Activated CD4-positive, alpha-beta T cell treated with anti-CD3 and anti-CD28 coated beads for 24 hours (primary cell): Measurements from ENCODE around the gene RAB23.

ENCODE experiments used
- DNase-seq, 2 donors: peaks; one replicate each; pipeline ENCODE4 v3.0.0-alpha.2; 2020; ENCODE audit warnings: low read depth in 2 of 2

RAB23 gene

GRCh38 chr6:57180596-57180995 is 41.5 kb downstream of the RAB23 start:
- no peak for DNase-seq

DNA sequence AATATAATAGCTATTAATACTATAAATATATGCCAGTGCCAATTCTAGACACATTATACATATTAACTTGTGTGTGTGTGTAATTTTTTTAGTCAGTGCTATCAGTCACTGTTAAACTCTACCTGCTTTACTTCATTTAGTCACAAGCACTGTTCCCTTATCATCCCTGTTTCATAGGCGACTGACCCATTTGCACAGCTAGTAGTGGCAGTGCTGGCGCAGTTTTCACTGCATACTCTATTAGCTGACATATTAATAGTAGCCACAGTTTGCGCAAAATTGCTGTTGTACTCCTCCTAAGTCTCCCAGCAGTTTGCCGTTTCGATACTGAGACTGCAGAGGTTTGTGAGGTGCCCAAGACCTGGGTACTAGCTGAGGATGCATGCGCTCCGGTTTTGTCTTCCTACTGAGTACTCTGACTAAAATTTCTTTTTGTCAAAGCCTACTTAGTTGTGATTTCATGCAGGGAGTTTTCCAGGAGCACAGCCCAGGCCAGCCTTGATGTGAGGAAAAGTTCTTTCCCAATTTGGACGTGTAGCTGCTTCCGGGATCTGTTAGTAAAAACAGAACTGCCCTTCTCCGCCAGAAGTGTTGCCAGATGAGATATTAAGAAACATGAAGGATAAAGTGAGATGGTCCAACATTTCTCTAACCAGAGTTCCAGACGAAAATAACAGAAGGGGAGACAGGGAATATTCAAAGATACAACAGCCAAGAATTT is 44.4 kb downstream of the RAB23 start:
- DNase-seq: no peak

GRCh38 chr6:57174511-57174907 is 47.6 kb downstream of the RAB23 start:
- no peak for DNase-seq

DNA sequence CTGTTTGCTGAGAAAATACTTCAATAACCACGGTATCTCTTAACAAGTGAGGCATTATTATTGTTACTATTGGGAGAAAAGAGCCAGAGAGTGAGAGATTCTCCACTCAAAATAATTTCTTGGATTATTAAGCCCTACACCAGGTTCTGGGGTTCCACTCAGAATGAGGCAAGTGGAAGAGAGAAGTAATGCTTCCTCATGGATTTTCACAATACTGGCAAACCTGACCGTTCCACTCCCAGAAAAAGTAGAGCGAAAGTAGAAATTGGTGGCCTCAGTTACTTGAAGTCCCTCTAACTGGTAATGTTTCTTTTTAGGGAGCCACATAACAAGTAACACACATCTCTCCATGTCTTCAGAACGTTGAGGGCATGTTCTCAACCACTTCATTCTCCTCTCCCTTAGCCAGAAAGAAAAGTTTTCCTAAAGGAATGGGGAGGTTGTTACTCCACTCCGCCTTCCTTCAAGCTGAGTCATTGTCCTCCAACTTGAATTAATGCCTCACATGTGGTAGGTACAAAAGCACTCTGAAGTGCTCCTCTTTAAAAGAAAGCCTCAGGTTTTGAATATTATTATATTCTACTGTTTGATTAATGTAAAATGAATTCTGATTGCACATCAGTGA is 48.1 kb downstream of the RAB23 start:
- no peak for DNase-seq

- DNase-seq: peak in 1 of 2 donors; percentile 15
These were observed 48.8 kb downstream of the RAB23 start for GRCh38 chr6:57173056-57173885.

DNA sequence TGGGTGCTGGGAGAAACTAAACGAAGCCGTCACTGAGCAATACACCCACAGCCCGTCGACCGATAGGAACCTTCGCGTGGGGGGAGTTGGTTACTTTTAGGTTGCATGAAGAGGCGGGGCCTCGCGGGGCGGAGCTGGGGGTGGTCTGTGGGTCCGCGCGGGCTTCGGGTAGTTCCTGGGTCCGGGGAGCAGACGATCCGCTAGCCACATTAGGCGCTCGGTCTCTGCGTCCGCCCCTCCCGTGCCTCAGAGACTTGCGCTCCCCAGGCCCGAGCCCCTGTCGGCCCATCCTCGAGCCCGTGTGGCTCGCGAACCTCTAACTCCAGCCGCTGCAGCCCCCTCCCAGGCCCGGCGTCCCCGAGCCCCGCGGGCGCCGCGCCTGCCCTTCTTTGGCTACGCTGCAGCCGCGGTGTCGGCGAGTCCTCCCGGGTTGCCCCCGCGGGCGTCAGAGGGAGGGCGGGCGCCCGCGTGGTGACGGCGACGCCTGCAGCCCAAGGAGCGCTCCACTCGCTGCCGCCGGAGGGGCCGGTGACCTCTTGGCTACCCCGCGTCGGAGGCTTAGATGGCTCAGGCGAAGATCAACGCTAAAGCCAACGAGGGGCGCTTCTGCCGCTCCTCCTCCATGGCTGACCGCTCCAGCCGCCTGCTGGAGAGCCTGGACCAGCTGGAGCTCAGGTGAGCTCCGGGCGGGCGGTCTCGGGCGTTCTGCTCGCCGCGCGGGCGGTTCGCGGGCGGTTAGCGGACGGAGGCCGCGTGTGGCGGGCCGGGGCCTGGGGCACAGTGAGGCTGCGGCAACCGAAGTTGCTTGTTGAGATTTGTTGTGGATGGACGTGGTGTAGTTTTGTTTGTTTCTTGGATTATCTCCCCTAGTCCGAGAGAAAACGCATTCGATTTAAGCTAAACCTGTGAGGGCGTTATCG is 49.7 kb downstream of the RAB23 start, which contains the start of gene BAG2:
BAG2 (plus strand) TSS at position 191 of the 920 bp plus-strand sequence; CDS start at position 563, 372 bp downstream.
- peak; percentile 82 to 89 for DNase-seq

DNA sequence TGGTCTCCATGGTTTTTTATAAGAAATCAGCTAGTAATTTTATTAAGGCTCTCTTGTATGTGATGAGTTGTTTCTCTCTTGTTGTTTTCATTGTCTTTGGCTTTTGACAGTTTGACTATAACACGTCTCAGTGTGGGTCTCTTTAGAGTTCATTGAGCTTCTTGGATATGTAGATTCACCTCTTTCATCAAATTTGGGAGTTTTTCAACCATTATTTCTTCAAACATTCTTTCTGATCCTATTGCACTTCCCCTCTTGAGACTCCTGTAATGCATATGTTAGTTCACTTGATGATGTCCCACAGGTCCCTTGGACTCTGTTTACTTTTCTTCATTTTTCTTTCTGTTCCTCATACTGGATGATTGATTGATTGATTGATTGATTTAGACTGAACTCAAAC is 57.0 kb downstream of the RAB23 start:
- no peak for DNase-seq

DNA sequence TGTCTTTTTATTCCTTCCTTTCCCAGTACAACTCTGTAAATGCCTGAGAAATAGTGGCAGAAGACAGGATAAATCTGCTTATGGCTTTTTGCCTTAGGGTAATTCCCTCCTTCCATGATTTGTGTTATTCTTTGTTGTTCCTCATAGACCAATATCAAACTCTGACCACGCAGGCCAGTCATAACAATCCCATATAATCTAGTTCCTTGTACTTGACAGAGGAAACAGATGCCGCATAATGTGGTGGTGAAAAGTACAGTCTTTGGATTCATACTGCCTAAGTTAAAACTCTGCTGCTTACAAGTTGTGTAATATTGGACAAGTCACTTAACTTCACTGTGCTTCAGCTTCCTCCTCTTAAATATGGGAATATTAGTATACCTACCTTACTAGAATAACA is 58.2 kb downstream of the RAB23 start:
- DNase-seq: no peak

DNA sequence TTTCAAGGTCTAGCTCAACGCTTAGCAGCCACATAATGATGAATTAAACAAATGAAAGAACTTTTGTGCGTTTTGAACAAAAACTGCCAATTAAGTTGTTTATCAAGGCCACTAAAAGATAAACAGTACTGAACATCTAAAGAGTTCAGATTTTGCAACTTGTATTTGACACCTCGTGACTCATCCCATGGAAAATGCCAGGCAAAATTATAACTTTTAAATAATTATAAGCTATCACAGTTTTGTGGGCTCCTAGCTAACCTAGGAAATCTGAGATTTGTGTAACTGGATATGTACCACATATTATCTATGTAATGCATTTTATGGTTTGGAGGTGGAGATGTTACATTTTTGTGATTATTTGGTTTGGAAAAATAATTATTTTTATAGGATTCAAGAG is 59.6 kb downstream of the RAB23 start:
- no peak for DNase-seq

DNA sequence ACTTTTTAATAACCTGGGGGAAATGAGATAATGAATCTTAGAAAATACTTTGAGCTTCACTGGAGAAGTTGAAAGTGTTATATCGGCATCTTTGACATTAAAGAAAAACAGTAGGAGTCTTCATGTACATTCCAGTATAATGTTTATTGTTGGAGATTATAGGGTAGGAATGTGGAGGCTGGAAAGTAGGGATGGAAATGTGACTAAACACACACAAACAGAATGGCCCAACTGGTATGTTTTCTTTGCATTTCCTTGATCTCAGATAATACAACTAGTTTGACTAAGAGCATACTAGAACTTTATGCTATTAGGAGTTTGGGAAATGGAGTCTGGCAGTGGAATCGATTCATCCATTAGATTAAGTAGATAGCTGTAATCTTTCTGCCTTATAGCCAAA is 60.1 kb downstream of the RAB23 start:
- DNase-seq: no peak

- DNase-seq: no peak
These were observed 63.0 kb downstream of the RAB23 start for GRCh38 chr6:57159127-57159526.

GRCh38 chr6:57158658-57159057 is 63.4 kb downstream of the RAB23 start:
- no peak for DNase-seq

DNA sequence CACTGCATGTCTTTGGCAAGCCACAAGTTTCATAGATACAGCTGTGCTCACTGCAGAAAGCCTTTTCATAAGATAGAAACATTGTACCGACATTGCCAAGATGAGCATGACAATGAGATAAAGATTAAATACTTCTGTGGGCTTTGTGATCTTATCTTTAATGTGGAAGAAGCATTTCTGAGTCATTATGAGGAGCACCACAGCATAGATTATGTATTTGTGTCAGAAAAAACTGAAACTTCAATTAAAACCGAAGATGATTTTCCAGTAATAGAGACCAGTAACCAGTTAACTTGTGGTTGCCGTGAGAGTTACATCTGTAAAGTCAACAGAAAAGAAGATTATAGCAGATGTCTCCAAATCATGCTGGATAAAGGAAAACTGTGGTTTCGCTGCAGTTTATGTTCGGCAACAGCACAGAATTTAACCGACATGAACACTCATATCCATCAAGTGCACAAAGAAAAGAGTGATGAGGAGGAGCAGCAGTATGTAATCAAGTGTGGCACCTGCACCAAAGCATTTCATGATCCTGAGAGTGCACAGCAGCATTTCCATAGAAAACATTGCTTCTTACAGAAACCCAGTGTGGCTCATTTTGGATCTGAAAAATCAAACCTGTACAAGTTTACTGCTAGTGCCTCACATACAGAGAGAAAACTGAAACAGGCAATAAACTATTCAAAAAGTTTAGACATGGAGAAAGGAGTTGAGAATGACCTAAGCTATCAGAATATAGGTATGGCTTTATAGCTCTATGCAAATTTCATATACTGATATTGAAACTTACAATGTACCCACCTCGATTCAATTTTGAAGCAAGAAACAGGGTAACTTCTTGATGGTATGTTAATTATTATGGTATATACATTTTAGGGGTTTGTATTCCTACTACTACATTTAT is 73.9 kb downstream of the RAB23 start:
- no peak for DNase-seq

DNA sequence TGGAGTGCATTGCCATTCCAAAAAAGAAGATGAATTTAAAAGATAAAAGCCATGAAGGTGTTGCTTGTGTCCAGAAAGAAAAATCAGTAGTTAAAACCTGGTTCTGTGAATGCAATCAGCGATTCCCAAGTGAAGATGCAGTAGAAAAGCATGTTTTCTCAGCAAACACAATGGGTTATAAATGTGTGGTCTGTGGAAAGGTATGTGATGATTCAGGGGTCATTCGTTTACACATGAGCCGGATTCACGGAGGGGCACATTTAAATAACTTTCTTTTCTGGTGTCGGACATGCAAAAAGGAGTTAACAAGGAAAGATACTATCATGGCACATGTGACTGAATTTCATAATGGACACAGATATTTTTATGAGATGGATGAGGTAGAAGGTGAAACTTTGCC is 74.7 kb downstream of the RAB23 start:
- DNase-seq: no peak

- DNase-seq: no peak
These were observed 78.4 kb downstream of the RAB23 start for GRCh38 chr6:57143690-57144089.

DNA sequence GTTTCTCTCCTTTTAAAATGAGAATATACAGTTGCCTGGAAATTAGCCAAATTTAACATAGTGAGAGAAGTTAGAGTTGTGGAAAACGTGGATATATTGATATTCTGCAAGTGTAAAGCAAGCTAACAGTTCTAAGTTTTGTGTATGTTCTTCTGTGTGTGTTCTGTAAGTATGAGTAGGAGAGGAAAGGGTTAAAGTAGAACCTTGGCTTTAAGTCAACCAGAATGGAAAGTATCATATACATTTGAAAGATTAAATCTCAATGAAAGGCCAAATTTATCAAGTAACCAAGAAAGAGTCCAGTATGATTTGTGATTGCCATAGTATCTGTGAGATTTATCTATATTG is 80.0 kb downstream of the RAB23 start:
- no peak for DNase-seq

GRCh38 chr6:57141451-57142177 is 80.5 kb downstream of the RAB23 start:
- no peak for DNase-seq

DNA sequence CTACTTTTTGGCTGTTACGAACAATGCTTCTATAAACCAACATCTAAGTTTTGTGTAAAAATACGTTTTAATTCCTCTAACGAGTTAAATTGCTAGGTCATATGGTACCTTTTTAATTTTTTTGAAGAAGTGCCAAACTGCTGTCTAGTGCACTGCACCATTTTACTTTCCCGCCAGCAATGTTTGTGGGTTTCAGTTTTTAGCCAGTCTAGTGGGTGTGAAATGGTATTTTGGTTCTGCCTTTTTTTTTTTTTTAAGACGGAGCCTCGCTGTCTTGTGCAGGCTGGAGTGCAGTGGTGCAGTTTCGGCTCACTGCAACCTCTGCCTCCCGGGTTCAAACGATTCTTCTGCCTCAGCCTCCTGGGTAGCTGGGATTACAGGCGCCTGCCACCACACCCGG is 84.1 kb downstream of the RAB23 start:
- no peak for DNase-seq

DNA sequence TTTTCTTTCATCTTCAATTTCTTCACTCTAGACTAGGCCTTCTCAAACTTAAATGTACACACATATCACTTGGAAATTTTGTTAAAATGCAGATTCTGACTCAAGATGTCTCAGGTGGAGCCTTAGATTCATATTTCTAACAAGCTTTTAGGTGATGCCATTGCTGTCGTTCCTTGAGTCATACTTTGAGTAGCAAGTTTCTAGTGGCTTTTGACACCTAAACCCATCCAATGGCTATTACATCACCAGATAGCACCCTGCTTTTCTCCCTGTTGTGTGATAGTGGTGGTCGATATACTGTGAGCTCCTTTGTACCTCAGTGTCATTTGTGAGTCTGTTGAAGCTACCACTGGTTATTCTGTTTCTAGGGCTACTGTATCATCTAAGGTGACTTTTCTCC is 84.8 kb downstream of the RAB23 start:
- no peak for DNase-seq
